ENCODE data around the gene GGA3.

Gene GGA3

DNA sequence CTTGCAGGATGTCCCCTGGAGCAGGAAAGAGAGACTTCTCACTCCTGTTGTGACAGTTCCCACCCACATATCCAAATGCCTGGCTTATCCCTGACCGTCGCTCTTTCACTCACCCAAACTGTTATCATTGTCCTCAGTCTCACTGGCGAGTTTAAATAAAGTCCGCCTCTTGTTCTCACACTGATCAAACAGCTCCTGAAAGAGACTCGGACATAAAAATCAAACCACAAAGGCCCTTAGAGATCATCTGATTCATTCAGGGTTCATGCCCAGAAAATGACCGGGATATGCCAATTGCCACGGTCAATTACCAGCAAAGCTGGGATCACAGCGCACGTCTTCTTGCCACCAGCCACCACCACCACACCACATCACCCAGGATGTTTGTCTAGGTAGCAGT is 19.9 kb downstream of the GGA3 start:
- H3K4me3 Mint-ChIP-seq, result no peak overlapping the region

DNA sequence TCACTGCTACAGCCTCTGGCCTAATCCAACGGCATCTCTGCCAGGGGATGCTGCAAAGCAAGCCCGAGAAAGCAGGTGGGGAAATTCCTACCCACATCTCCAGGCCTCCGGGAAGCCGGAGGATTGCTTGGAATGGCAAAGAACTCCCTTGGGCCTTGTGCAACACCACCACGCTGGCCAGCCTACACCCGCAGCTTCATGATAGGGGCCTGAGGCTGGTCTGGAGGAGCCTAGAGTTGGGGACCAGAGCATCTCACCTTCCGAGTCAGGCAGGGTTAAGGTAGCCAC is 20.3 kb downstream of the GGA3 start:
- no peak overlapping the region for H3K4me3 Mint-ChIP-seq
- no peaks in the 10 kb centered on the region for H3K27me3 Mint-ChIP-seq
- H3K36me3 Mint-ChIP-seq, result peaks cover 11% of the 10 kb centered on the region
- peaks cover 31% of the 10 kb centered on the region for H3K4me1 Mint-ChIP-seq
- H3K9me3 Mint-ChIP-seq, result no peaks in the 10 kb centered on the region
- no peak overlapping the region for H3K27ac Mint-ChIP-seq

More for the DNA sequence above, 19.9 kb downstream of the GGA3 start:
- Mint-ChIP-seq H3K4me1 (peaks cover 31% of the 10 kb centered on the region), H3K27ac (no peak overlapping the region), H3K27me3 (no peaks in the 10 kb centered on the region), H3K9me3 (no peaks in the 10 kb centered on the region), H3K36me3 (peaks cover 11% of the 10 kb centered on the region)

DNA sequence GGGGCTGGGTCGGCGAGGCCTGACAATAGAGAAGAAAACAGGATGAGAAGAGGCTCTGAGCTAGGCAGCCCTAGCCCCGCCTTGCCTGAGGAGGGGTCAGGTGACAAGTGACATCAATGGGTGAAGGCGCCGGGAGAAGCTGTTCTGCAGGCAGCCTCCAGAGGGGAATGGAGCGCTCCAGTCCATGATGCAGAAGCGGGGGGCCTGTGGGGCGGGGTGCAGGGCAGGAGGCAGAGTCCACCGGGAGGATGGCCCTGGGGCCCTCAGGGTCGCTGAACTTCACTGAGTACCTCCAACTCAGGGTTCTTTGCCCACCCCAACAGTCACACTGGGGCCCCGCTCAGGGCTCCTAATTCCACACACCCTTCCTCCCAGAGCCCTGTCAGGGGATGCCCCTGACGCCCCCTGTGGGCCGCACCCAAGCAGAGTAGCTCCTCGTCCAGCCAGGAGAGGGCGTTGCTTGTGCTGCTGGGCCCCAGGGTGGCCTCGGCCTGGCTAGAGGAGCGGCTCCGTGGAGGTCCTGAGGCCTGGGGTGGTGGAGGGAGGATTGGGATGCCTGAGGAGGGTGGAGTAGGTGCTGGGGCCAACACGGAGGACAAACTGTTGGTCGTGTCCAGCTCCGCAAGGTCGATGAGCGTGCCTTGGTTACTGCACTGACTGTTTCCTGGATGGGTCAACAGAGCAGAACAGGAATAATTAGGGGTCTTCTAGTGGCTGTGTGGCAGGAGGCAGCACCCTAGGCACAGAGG is 20.8 kb downstream of the GGA3 start:
- no peak overlapping the region for H3K27ac Mint-ChIP-seq
- H3K9me3 Mint-ChIP-seq, result no peaks in the 10 kb centered on the region
- H3K4me1 Mint-ChIP-seq, result peaks cover 31% of the 10 kb centered on the region

DNA sequence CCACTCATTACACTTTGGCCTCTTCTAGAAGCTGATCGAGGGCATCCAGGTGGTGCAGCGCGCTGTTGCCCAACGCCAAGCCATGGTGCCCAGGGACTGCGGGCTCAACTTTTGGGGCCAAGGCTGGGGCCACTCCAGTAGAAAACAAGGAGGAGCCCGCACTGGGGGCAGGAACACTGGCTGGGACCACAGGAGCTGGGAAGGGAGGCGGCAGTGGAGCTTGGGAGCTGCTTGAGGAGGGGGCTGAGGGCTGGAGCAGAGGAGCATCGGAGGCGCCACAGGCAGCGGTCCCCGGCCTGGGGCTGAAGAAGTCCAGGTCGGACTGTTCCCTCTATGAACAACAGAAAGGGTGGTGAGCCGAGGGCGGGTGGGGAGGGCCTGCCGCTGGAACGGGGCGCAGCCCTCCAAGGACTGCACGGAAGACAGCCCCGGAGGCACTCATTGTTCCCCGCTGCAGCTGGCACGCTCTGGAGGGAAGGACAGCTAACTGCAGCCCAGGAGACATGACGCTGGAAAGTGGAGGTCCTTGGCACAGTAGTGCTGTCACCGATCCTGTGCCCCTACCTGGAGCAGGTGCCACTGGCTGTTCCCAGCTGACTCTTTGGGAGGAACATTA is 21.5 kb downstream of the GGA3 start:
- H3K27ac Mint-ChIP-seq, result no peak overlapping the region
- peaks cover 10% of the 10 kb centered on the region for H3K36me3 Mint-ChIP-seq
- H3K9me3 Mint-ChIP-seq, result no peaks in the 10 kb centered on the region
- peaks cover 31% of the 10 kb centered on the region for H3K4me1 Mint-ChIP-seq
- H3K27me3 Mint-ChIP-seq, result no peaks in the 10 kb centered on the region
- no peak overlapping the region for H3K4me3 Mint-ChIP-seq

More for the DNA sequence above, 20.8 kb downstream of the GGA3 start:
- Mint-ChIP-seq H3K27me3 (no peaks in the 10 kb centered on the region), H3K4me3 (no peak overlapping the region), H3K36me3 (peaks cover 10% of the 10 kb centered on the region)

DNA sequence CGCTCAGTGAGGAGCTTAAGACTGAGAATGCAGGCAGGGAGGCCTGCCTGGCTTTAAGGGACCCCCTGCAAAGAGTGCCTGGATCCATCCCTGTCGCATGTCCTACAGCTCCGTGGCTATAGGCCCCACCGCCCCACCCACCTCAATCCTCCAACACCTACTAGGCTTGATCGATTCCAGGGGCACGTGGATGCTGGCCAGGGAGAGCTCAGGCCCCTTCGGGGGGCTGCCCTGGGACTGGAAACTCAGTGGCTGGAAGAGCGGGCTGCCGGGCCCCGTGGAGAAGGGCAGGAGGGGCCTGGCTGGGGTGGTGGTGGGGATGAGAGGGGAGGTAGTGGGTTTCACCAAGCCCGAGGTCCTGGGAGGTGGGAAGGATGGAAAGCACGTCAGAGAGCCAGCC is 22.2 kb downstream of the GGA3 start:
- Mint-ChIP-seq H3K4me1 (peaks cover 26% of the 10 kb centered on the region), H3K36me3 (peaks cover 8% of the 10 kb centered on the region), H3K4me3 (no peak overlapping the region), H3K27me3 (no peaks in the 10 kb centered on the region), H3K27ac (peak overlapping the region; percentile 48), H3K9me3 (no peaks in the 10 kb centered on the region)

DNA sequence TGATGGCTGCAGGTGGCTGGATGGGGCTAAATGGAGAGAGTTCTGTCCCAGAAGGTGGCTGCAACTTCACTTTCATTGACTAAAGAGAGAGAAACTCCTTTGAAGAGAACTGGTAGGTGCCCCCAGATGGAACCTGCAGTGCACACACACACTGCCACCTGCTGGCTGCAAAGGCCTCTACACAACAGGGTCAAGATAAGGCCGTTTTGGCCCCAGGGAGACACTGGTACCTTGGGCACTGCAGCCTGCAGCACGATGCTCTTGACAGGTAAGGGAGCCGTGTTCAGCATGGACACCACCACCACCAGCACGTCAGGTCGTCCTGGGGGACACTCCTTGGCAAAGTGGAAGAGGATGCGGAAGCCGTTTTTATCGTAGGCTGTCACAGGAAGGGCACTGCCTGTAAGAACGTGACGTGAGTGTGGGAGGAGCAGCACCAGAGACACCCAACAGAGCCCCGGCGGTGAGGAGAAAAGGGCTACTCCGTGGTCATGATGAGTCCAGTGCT is 22.7 kb downstream of the GGA3 start:
- no peaks in the 10 kb centered on the region for H3K9me3 Mint-ChIP-seq
- peak overlapping the region; percentile 48 for H3K27ac Mint-ChIP-seq
- peaks cover 8% of the 10 kb centered on the region for H3K36me3 Mint-ChIP-seq
- H3K27me3 Mint-ChIP-seq, result no peaks in the 10 kb centered on the region
- peaks cover 26% of the 10 kb centered on the region for H3K4me1 Mint-ChIP-seq
- peak overlapping the region; percentile 40 for H3K4me3 Mint-ChIP-seq

DNA sequence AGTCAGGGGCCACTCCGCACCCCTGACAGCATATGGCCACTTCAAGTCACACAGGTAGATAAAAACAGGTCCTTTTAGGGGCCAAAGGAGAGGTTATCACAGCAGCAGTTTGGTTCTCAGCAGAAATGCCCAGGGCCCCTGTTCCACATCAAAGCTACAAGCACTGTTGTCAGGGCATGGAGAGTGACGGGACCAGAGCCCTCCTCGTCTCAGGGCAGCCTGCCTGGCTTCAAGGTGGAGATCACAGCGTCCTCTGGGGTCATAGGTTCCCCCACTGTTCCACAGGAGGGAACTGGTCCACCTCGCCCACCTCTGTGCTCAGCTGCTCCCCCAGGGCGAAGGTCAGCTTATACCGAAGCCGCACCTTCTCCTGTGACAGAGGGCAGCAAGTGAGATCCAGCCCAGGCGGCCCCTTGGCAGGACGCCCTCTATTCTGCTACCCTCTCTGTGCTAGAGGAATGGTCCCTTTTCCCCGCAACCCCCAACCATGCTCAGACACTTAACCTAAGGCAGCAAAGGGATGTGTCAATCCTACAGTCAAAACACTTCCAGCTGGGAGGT is 23.3 kb downstream of the GGA3 start:
- H3K36me3 Mint-ChIP-seq, result peaks cover 8% of the 10 kb centered on the region
- no peaks in the 10 kb centered on the region for H3K9me3 Mint-ChIP-seq
- no peak overlapping the region for H3K27ac Mint-ChIP-seq

DNA sequence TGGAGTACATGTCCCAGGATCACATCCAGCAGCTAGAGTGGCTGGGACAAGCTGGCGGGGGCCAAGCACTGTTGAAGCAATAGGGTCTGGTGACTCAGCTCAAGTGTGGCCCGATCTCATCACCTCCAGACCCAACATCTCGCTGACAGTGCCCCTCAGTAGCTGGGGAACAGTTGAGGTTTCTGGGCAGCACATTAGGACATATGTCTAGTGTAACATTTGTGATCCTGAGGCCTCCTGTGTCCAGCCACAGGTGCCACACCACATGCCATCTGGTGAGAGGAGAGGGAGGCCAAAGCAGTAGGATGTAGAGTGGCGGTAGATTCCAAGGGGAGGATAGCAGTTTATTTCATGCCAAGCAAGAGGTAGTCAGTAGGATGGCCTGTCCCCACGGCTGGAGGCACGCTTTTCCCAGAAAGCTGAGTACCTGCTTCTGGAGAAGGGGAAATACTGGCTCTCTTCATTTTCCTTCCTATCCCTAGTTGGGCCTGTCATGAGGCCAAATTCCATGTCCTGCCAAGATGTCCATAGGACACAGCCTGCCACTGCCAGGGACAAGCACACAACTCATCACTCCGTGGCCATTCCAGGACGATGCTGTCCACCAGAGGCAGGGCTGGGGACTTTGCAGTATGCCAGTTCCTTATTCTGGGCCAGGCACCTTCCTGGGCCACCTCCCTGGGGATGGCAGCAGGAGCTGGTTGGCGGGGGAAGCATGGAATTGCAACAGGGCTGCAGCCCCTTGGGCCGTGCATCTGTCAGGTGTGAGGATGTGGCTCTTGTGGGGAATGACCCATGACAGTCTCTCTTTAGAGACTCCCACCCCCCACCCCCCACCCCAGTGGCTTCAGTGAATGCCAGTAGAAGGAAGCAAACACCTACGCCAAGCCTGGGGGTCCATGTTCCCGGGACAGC is 24.0 kb downstream of the GGA3 start:
- peaks cover 15% of the 10 kb centered on the region for H3K4me1 Mint-ChIP-seq
- no peaks in the 10 kb centered on the region for H3K9me3 Mint-ChIP-seq
- H3K36me3 Mint-ChIP-seq, result peaks cover 8% of the 10 kb centered on the region
- H3K27ac Mint-ChIP-seq, result peak overlapping the region; percentile 30
- H3K27me3 Mint-ChIP-seq, result no peaks in the 10 kb centered on the region
- H3K4me3 Mint-ChIP-seq, result no peak overlapping the region

More for the DNA sequence above, 23.3 kb downstream of the GGA3 start:
- no peaks in the 10 kb centered on the region for H3K27me3 Mint-ChIP-seq
- peaks cover 21% of the 10 kb centered on the region for H3K4me1 Mint-ChIP-seq
- H3K4me3 Mint-ChIP-seq, result no peak overlapping the region

DNA sequence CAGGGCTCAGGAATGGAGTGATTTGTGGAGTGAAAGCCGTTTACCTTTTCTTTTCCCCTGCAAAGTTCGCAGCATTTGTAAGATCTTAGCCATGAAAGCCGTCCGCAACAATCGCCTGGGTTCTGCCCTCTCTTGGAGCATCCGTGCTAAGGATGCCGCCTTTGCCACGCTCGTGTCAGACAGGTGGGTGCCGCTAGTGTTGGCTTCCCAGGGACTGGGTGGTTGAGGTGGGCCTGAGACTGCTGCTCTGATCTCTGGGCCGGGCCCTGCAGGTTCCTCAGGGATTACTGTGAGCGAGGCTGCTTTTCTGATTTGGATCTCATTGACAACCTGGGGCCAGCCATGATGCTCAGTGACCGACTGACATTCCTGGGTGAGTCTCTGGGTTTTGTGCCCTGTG is 28.6 kb downstream of the GGA3 start:
- Mint-ChIP-seq H3K27ac (no peak overlapping the region), H3K36me3 (peaks cover 6% of the 10 kb centered on the region), H3K4me1 (no peaks in the 10 kb centered on the region), H3K9me3 (no peaks in the 10 kb centered on the region), H3K27me3 (no peaks in the 10 kb centered on the region), H3K4me3 (no peak overlapping the region)

DNA sequence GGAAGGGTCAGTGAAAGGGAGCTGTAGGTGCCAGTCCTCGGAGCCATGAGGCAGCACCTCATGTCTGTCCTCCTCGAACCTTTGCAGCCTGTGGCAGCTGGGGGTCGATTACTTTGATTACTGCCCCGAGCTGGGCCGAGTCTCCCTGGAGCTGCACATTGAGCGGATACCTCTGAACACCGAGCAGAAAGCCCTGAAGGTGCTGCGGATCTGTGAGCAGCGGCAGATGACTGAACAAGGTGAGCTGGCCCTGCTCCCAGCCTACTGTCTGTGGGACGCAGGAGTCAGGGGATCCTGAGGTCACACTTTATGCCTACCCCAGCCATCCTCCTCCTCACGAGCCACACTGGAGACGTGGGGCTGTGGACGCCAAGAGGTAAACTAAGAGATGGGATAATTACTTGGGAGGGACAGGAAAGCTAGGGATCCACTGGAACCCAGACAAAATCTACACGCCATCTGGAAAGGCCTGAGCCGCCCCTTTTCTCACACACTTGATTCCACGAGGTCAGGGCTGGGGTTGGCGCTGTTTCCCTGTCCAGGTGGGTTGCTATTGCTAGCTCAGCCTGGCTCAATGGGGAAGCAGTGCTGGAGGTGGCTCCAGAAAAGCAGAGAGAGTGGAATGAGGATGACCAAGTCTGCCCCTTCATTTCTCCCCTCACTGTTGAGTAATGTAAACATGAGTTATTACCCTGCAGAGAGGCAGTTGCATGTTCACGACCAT is 29.5 kb downstream of the GGA3 start:
- H3K4me1 Mint-ChIP-seq, result no peaks in the 10 kb centered on the region
- H3K36me3 Mint-ChIP-seq, result peaks cover 6% of the 10 kb centered on the region
- no peaks in the 10 kb centered on the region for H3K27me3 Mint-ChIP-seq
- no peak overlapping the region for H3K27ac Mint-ChIP-seq
- no peaks in the 10 kb centered on the region for H3K9me3 Mint-ChIP-seq
- H3K4me3 Mint-ChIP-seq, result no peak overlapping the region

DNA sequence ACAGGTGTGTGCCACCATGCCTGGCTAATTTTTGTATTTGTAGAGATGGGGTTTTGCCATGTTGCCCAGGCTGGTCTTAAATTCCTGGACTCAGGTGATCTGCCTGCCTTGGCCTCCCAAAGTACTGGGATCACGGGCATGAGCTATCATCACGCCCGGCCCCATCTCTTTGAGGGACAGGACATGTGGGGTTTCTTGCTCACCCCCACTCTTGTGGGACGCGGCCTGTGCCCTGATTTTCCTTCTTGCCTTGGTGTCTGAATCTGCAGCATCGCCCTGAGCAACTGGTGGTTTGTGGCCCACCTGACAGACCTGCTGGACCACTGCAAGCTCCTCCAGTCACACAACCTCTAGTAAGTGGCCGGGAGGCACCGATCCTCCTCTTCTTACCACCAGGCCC is 30.3 kb downstream of the GGA3 start:
- H3K9me3 Mint-ChIP-seq, result no peaks in the 10 kb centered on the region
- H3K27ac Mint-ChIP-seq, result peak overlapping the region; percentile 23
- H3K36me3 Mint-ChIP-seq, result peaks cover 6% of the 10 kb centered on the region
- no peaks in the 10 kb centered on the region for H3K27me3 Mint-ChIP-seq
- H3K4me3 Mint-ChIP-seq, result no peak overlapping the region
- H3K4me1 Mint-ChIP-seq, result no peaks in the 10 kb centered on the region

DNA sequence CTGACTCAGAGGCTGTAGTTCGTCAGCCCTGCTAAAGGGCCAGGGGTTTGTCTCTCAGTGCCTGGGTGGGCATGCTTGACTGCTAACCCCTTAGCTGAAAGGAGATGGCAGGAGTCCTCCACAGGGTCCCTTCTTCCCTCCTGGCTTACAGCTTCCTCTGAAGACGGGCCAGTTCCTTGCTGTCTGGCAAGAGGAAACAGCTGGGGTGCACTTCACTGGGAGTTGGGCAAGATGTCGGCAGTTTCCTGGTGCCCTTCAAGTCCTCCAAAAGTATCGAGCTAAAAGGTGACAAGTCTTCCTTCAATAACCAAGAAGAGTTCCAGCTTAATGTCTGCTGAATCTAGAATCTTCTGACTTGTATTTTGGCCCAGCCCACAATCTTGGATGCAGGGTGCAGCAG is 32.6 kb downstream of the GGA3 start:
- Mint-ChIP-seq H3K4me1 (no peaks in the 10 kb centered on the region), H3K9me3 (no peaks in the 10 kb centered on the region), H3K36me3 (peaks cover 10% of the 10 kb centered on the region), H3K27me3 (no peaks in the 10 kb centered on the region), H3K27ac (no peak overlapping the region), H3K4me3 (no peak overlapping the region)

DNA sequence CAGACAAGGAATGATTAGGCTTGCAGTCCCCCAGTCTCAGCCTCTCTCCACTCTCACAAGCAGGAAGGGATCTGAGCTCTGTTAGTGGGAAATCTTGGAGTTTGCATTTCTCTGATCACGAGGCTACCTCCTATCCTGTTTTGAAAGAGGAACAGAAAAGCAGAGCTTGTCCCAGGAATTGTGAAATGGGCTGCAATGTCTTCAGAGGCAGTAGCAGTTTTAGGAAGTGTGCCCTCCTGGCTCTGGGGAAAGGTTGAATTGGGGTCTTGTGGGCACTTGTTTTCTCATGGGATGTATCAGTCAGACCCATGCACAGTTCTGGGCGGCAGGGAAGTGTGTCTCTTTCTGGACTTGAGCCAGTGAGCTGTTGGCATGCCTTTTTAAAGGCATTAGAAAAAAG is 33.1 kb downstream of the GGA3 start:
- no peaks in the 10 kb centered on the region for H3K27me3 Mint-ChIP-seq
- no peak overlapping the region for H3K27ac Mint-ChIP-seq
- H3K36me3 Mint-ChIP-seq, result peaks cover 10% of the 10 kb centered on the region
- no peaks in the 10 kb centered on the region for H3K4me1 Mint-ChIP-seq
- H3K9me3 Mint-ChIP-seq, result no peaks in the 10 kb centered on the region
- no peak overlapping the region for H3K4me3 Mint-ChIP-seq

DNA sequence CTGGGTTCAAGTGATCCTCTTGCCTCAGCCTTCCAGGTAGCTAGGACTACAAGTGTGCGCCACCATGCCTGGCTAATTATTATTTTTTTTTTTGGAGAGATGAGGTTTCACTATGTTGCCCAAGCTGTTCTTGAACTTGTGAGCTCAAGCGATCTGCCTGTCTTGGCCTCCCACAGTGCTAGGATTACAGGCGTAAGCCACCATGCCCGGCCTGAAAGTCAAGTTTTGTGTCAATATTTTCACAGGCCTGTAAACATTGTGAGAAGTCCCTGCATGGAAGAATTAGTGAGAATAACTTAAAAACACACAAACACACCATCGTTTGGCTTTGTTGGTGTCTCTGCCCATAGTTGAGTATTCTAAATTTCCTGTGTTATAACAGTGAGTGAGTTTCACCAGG is 33.7 kb downstream of the GGA3 start:
- H3K4me3 Mint-ChIP-seq, result no peak overlapping the region
- no peaks in the 10 kb centered on the region for H3K27me3 Mint-ChIP-seq
- H3K9me3 Mint-ChIP-seq, result no peaks in the 10 kb centered on the region
- H3K36me3 Mint-ChIP-seq, result peaks cover 10% of the 10 kb centered on the region
- H3K4me1 Mint-ChIP-seq, result no peaks in the 10 kb centered on the region
- no peak overlapping the region for H3K27ac Mint-ChIP-seq

DNA sequence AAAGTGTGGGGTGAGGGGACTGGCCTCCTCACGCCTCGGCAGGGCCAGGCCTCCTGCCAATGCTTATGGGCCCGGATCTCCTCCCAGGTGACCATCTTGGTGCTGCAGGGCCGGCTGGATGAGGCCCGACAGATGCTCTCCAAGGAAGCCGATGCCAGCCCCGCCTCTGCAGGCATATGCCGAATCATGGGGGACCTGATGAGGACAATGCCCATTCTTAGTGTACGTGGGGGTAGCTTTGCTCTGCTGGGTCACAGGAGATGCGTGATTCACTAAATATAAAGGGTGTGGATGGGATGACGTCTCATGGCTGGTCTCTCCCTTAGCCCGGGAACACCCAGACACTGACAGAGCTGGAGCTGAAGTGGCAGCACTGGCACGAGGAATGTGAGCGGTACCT is 36.4 kb downstream of the GGA3 start:
- Mint-ChIP-seq H3K9me3 (no peaks in the 10 kb centered on the region), H3K4me3 (no peak overlapping the region), H3K4me1 (no peaks in the 10 kb centered on the region), H3K27me3 (no peaks in the 10 kb centered on the region), H3K36me3 (peaks cover 9% of the 10 kb centered on the region), H3K27ac (no peak overlapping the region)
